GM12878 (cell line): ENCODE data around the gene TP53I3. TPM values are rescaled to one million over a fixed set of nuclear protein-coding genes. Genes with fewer than 3 reads are reported as not detected.

Source experiments
- ATAC-seq: fragments of 200-7000 bp; cut with Tn5 transposase; 3 replicates; pipeline ENCODE4 v1.9.1; 2020; ENCODE audit warnings: mild to moderate bottlenecking, moderate library complexity
- BruUV-seq: library from RNA; stranded (reverse); fragments of 400-500 nt; replicated peaks from 2 replicates; lab custom pipeline; 2021; lab: Mats Ljungman, UMichigan
- CTCF ChIA-PET: fragments of 300-600 bp; sonication (Branson Sonifier 250); formaldehyde crosslinking; extraction: SDS; loops from one replicate; lab custom pipeline; 2021; ENCODE audit warnings: inconsistent platforms; lab: Yijun Ruan, JAX
- POLR2A ChIA-PET: fragments of 350-600 bp; formaldehyde crosslinking; extraction: SDS; loops from one replicate; lab custom pipeline; 2021; ENCODE audit warnings: inconsistent platforms; lab: Charles Lee
- RAD21 ChIA-PET: fragments of 300-600 bp; sonication (Branson Sonifier 250); formaldehyde crosslinking; loops from one replicate; lab custom pipeline; 2023; ENCODE audit warnings: antibody characterized with exemption; ENCODE audit not compliant: unreplicated experiment; lab: Charles Lee
- SMC1A ChIA-PET: fragments of 300-600 bp; sonication (Branson Sonifier 250); formaldehyde crosslinking; loops from one replicate; lab custom pipeline; 2023; ENCODE audit not compliant: unreplicated experiment, uncharacterized antibody; lab: Charles Lee
- DNase-seq: peaks from one replicate; pipeline ENCODE4 v3.0.0-alpha.2; 2011; ENCODE audit warnings: low read depth, low spot score
- FAIRE-seq: peaks from 3 replicates; lab custom pipeline; 2011; peaks lifted over from hg19 to GRCh38; lab: Jason Lieb, UNC
- H2AFZ ChIP-seq: 2 replicates; pipeline ENCODE4 v1.6.0; 2011; ENCODE audit warnings: low read depth, low read length, control low read depth; ENCODE audit not compliant: control insufficient read depth
- H3K27ac ChIP-seq: 2 replicates; pipeline ENCODE4 v1.5.1; 2011; ENCODE audit warnings: control low read depth; ENCODE audit not compliant: control insufficient read depth, insufficient read depth
- H3K27me3 ChIP-seq, 2 experiments: replicated peaks in 1 of 2; 2 replicates each; pipeline versions ENCODE4 v1.6.0 to v1.6.1; 2011; ENCODE audit warnings: low read length in 1 of 2; ENCODE audit not compliant: control insufficient read depth in 2 of 2, insufficient read depth in 2 of 2
- H3K36me3 ChIP-seq, 2 experiments: 2 replicates each; pipeline ENCODE4 v1.5.1; 2011; ENCODE audit warnings: low read length in 1 of 2; ENCODE audit not compliant: control insufficient read depth in 2 of 2, insufficient read depth in 2 of 2
- H3K4me1 ChIP-seq: 2 replicates; pipeline ENCODE4 v1.6.1; 2011; ENCODE audit warnings: mild to moderate bottlenecking, low read length, moderate library complexity, mixed read lengths; ENCODE audit not compliant: control insufficient read depth, insufficient read depth
- H3K4me2 ChIP-seq: 2 replicates; pipeline ENCODE4 v1.6.0; 2011; ENCODE audit warnings: control low read depth; ENCODE audit not compliant: control insufficient read depth, insufficient read depth
- H3K4me3 ChIP-seq: fragments of 200-600 bp; sonication (generic); 2 replicates; pipeline ENCODE4 v1.5.1; 2016
- H3K79me2 ChIP-seq: 2 replicates; pipeline ENCODE4 v1.6.0; 2011; ENCODE audit warnings: low read length; ENCODE audit not compliant: control insufficient read depth, insufficient read depth
- H3K9ac ChIP-seq: 2 replicates; pipeline ENCODE4 v1.8.0; 2011; ENCODE audit warnings: low read length, control low read depth, mixed read lengths; ENCODE audit not compliant: control insufficient read depth, insufficient read depth
- H3K9me3 ChIP-seq: replicated peaks from 3 replicates; pipeline ENCODE4 v1.5.1; 2011; ENCODE audit warnings: mild to moderate bottlenecking, low read length; ENCODE audit not compliant: control insufficient read depth, insufficient read depth
- H4K20me1 ChIP-seq: 2 replicates; pipeline ENCODE4 v1.6.0; 2011; ENCODE audit not compliant: control insufficient read depth, insufficient read depth
- BHLHE40 ChIP-seq, 2 experiments: fragments of 450-650 bp in 1 of 2; IDR thresholded peaks; 2 replicates each; pipeline ENCODE4 v1.6.1; 2011 to 2017; ENCODE audit warnings: low read depth in 2 of 2, borderline replicate concordance in 1 of 2, improper control_type of control experiment in 1 of 2, low read length in 1 of 2, mild to moderate bottlenecking in 1 of 2
- CBFB ChIP-seq: IDR thresholded peaks from 2 replicates; pipeline ENCODE4 v1.6.1; 2016; ENCODE audit warnings: antibody characterized with exemption, low read depth
- CREM ChIP-seq: IDR thresholded peaks from 2 replicates; pipeline ENCODE4 v1.6.1; 2014; ENCODE audit warnings: antibody characterized with exemption, low read depth
- ESRRA ChIP-seq: IDR thresholded peaks from 2 replicates; pipeline ENCODE4 v1.6.1; 2012; ENCODE audit warnings: mild to moderate bottlenecking, low read length, improper control_type of control experiment
- KLF5 ChIP-seq: fragments of 450-650 bp; IDR thresholded peaks from 2 replicates; pipeline ENCODE4 v1.6.1; 2014; ENCODE audit warnings: mild to moderate bottlenecking; ENCODE audit not compliant: partially characterized antibody
- MEF2A ChIP-seq: IDR thresholded peaks from 2 replicates; pipeline ENCODE4 v1.6.1; 2011; ENCODE audit warnings: low read depth, mild to moderate bottlenecking, low read length, moderate library complexity; ENCODE audit not compliant: insufficient read depth
- ZNF274 ChIP-seq: IDR thresholded peaks from one replicate; pipeline ENCODE4 v1.8.0; 2011; ENCODE audit not compliant: insufficient read length, insufficient read depth
- WGBS: methylation state at CpG from one replicate; pipeline ENCODE4 v1.1.6; 2016; ENCODE audit warnings: low lambda C conversion rate; ENCODE audit not compliant: insufficient replicate concordance, insufficient coverage; ENCODE audit errors: missing lambda C conversion rate; 5-methylcytosine and 5-hydroxymethylcytosine counted together
- in situ Hi-C: fragments of 300-500 bp; cut with MboI; formaldehyde crosslinking; loops from 9 replicates; pipeline ENCODE4 v1.14.3; 2018; ENCODE audit warnings: mixed read lengths
- intact Hi-C: fragments of 100-400 bp; cut with micrococcal nuclease; formaldehyde crosslinking; loops from one replicate; pipeline ENCODE4 v1.14.2; 2022; ENCODE audit not compliant: unreplicated experiment
- polyA plus RNA-seq, 11 experiments: library from polyadenylated mRNA; depleted of rRNA in 4 of 11; unstranded in 6 of 11; stranded (reverse) in 5 of 11; fragments of >200 nt; fragmentation: Nextera tagmentation in 4 of 11; fragmentation: Illumina TruSeq in 1 of 11; extraction: Ambion mirVana in 4 of 11; extraction: Trizol in 1 of 11; gene quantifications; 1 replicate in 1 of 11; 2 replicates in 10 of 11; pipeline versions ENCODE4 v1.2.1 to v1.2.3, GENCODE V29; 2011 to 2016; ENCODE audit warnings: inconsistent platforms in 2 of 11, missing spikeins in 2 of 11, low read depth in 1 of 11
- total RNA-seq, 4 experiments: library from RNA; depleted of rRNA in 3 of 4; stranded (reverse); fragments of >200 nt in 3 of 4; fragmentation: Illumina TruSeq in 1 of 4; extraction: Trizol in 1 of 4; gene quantifications; 2 replicates each; pipeline versions ENCODE4 v1.2.1 to v1.2.3, GENCODE V29; 2013 to 2021
- TF ChIP-seq, protein P1 (sequence below): IDR thresholded peaks from 2 replicates; pipeline ENCODE4 v1.6.1; 2012; ENCODE audit warnings: low read length, inconsistent platforms
- TF ChIP-seq, protein P2 (sequence below): IDR thresholded peaks from 2 replicates; pipeline ENCODE4 v1.6.1; 2011; ENCODE audit warnings: borderline replicate concordance, low read depth, mild to moderate bottlenecking, moderate library complexity, low read length; ENCODE audit not compliant: insufficient read depth, poor library complexity, severe bottlenecking
- TF ChIP-seq, protein P3 (sequence below): fragments of 450-650 bp; IDR thresholded peaks from 2 replicates; pipeline ENCODE4 v1.6.1; 2017; ENCODE audit warnings: mild to moderate bottlenecking, moderate library complexity
- TF ChIP-seq, protein P4 (sequence below): IDR thresholded peaks from 2 replicates; pipeline ENCODE4 v1.6.1; 2012; ENCODE audit warnings: mild to moderate bottlenecking, low read depth, low read length

TP53I3 gene
- total and polyA plus RNA-seq, 10 of the 15 experiments (the other 5 are each of a cell fraction or from before 2014, with no cell fraction given) = 1.4 to 57.4 (median 11.6) TPM

DNA sequence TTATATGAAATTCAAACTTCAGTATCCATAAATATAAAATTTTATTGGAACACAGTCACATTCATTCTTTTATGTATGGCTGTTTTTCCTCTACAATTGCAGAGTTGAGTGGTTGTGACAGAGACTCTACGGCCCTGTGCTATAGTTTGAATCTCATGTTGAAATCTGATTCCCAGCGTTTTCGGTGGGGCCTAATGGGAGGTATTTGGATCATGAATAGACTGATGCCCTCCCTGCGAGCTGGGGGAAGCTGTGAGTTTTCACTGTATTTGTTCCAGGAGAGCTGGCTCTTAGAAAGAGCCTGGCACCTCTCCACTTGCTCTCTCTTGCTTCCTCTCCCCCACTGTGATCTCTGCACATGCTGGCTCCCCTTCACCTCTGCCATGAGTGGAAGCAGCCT lies 36.8 kb upstream of the TP53I3 start:
- Histone ChIP-seq H3K36me3 (no peaks in the 10 kb centered on the region), H3K4me1 (no peaks in the 10 kb centered on the region), H3K79me2 (peaks cover 9% of the 10 kb centered on the region), H3K9ac (no peak overlapping the region), H3K27me3 (no peaks in the 10 kb centered on the region), H3K27ac (no peak overlapping the region), H4K20me1 (no peaks in the 10 kb centered on the region), H3K4me3 (no peak overlapping the region), H2AFZ (no peak overlapping the region), H3K4me2 (no peak overlapping the region), H3K9me3 (no peaks in the 10 kb centered on the region)
- ChIA-PET SMC1A (interaction anchor here (1.2 to 1.6 kb wide), 3 partner anchors 16 to 38 kb away, joined by 3 to 4 read pairs (median 3); no protein-coding TSS in a partner anchor), POLR2A (interaction anchor here (1.3 to 2.2 kb wide), 3 partner anchors 37 to 74 kb away, joined by 3 to 14 read pairs (median 4); partner anchors contain the start of genes SF3B6, TP53I3 and WDCP), CTCF (interaction anchor here (1.3 to 2.0 kb wide), 4 partner anchors 11 to 297 kb away, joined by 3 to 5 read pairs (median 4); partner anchors contain the start of gene ATAD2B), RAD21 (interaction anchor here (1.4 to 1.5 kb wide), 2 partner anchors 37 to 194 kb away, joined by 6 to 7 read pairs; partner anchors contain the start of genes ATAD2B and TP53I3)
- intact Hi-C loops (no loop called here), in situ Hi-C loops (no loop called here)
- BruUV-seq = no TSS peak
- 95% methylated on average over 4 of the region's 4 CpGs for WGBS
- DNase-seq (no peak), FAIRE-seq (no peak), ATAC-seq (no peak)
- TF ChIP-seq, protein P1, sequence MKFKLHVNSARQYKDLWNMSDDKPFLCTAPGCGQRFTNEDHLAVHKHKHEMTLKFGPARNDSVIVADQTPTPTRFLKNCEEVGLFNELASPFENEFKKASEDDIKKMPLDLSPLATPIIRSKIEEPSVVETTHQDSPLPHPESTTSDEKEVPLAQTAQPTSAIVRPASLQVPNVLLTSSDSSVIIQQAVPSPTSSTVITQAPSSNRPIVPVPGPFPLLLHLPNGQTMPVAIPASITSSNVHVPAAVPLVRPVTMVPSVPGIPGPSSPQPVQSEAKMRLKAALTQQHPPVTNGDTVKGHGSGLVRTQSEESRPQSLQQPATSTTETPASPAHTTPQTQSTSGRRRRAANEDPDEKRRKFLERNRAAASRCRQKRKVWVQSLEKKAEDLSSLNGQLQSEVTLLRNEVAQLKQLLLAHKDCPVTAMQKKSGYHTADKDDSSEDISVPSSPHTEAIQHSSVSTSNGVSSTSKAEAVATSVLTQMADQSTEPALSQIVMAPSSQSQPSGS = no peak
- TF ChIP-seq KLF5 (no peak), ESRRA (no peak), MEF2A (no peak), BHLHE40 (IDR thresholded peaks at IDR 0.05; ENCODE audit: borderline replicate concordance in 1 of 2, low read depth in 2 of 2, low read length in 1 of 2) (no peak), CBFB (no peak), CREM (no peak), ZNF274 (no peak)
- TF ChIP-seq, protein P2, sequence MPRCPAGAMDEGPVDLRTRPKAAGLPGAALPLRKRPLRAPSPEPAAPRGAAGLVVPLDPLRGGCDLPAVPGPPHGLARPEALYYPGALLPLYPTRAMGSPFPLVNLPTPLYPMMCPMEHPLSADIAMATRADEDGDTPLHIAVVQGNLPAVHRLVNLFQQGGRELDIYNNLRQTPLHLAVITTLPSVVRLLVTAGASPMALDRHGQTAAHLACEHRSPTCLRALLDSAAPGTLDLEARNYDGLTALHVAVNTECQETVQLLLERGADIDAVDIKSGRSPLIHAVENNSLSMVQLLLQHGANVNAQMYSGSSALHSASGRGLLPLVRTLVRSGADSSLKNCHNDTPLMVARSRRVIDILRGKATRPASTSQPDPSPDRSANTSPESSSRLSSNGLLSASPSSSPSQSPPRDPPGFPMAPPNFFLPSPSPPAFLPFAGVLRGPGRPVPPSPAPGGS = no peak
- TF ChIP-seq, protein P3, sequence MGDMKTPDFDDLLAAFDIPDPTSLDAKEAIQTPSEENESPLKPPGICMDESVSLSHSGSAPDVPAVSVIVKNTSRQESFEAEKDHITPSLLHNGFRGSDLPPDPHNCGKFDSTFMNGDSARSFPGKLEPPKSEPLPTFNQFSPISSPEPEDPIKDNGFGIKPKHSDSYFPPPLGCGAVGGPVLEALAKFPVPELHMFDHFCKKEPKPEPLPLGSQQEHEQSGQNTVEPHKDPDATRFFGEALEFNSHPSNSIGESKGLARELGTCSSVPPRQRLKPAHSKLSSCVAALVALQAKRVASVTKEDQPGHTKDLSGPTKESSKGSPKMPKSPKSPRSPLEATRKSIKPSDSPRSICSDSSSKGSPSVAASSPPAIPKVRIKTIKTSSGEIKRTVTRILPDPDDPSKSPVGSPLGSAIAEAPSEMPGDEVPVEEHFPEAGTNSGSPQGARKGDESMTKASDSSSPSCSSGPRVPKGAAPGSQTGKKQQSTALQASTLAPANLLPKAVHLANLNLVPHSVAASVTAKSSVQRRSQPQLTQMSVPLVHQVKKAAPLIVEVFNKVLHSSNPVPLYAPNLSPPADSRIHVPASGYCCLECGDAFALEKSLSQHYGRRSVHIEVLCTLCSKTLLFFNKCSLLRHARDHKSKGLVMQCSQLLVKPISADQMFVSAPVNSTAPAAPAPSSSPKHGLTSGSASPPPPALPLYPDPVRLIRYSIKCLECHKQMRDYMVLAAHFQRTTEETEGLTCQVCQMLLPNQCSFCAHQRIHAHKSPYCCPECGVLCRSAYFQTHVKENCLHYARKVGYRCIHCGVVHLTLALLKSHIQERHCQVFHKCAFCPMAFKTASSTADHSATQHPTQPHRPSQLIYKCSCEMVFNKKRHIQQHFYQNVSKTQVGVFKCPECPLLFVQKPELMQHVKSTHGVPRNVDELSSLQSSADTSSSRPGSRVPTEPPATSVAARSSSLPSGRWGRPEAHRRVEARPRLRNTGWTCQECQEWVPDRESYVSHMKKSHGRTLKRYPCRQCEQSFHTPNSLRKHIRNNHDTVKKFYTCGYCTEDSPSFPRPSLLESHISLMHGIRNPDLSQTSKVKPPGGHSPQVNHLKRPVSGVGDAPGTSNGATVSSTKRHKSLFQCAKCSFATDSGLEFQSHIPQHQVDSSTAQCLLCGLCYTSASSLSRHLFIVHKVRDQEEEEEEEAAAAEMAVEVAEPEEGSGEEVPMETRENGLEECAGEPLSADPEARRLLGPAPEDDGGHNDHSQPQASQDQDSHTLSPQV = no peak
- TF ChIP-seq, protein P4, sequence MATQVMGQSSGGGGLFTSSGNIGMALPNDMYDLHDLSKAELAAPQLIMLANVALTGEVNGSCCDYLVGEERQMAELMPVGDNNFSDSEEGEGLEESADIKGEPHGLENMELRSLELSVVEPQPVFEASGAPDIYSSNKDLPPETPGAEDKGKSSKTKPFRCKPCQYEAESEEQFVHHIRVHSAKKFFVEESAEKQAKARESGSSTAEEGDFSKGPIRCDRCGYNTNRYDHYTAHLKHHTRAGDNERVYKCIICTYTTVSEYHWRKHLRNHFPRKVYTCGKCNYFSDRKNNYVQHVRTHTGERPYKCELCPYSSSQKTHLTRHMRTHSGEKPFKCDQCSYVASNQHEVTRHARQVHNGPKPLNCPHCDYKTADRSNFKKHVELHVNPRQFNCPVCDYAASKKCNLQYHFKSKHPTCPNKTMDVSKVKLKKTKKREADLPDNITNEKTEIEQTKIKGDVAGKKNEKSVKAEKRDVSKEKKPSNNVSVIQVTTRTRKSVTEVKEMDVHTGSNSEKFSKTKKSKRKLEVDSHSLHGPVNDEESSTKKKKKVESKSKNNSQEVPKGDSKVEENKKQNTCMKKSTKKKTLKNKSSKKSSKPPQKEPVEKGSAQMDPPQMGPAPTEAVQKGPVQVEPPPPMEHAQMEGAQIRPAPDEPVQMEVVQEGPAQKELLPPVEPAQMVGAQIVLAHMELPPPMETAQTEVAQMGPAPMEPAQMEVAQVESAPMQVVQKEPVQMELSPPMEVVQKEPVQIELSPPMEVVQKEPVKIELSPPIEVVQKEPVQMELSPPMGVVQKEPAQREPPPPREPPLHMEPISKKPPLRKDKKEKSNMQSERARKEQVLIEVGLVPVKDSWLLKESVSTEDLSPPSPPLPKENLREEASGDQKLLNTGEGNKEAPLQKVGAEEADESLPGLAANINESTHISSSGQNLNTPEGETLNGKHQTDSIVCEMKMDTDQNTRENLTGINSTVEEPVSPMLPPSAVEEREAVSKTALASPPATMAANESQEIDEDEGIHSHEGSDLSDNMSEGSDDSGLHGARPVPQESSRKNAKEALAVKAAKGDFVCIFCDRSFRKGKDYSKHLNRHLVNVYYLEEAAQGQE = no peak
